Measurements from ENCODE around the gene CACNA1D. TPM values are rescaled to one million over a fixed set of nuclear protein-coding genes. Genes with fewer than 3 reads are reported as not detected.

CACNA1D gene
- total RNA-seq, 1 experiment from 2014 or later: 1.1 TPM

DNA sequence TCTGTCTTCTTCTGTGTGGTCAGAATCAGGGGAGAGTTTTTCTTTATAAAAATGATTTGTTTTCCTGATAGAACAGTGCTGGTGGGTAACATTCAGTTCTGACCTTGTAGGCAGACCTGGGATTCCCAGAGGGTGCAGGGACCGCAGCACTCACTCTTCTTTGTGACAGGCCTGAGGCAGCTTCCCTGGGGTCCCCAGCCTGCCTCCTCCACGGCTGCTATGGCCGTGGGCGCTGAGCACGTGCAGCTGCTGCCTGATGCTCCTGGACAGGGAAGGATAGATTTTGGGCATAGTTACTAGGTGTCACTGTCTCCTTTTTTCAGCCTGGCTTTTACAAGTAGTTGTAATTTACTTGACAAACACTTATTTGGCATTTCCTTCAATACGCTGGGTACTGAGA, 39.1 kb downstream of the CACNA1D start:
- TF ChIP-seq CEBPB (IDR thresholded peaks at IDR 0.05; ENCODE audit: low read depth) (no peak), RAD21 (IDR thresholded peaks at IDR 0.05; ENCODE audit: low read depth) (no peak), SIN3A (IDR thresholded peaks at IDR 0.05; ENCODE audit: low read depth) (no peak), ZNF274 (IDR thresholded peaks at IDR 0.05; ENCODE audit: low read depth, low read length) (no peak), ZFX (IDR thresholded peaks at IDR 0.05) (no peak), ELF1 (IDR thresholded peaks at IDR 0.05; ENCODE audit: borderline replicate concordance, low read depth) (no peak), FOSL1 (IDR thresholded peaks at IDR 0.05; ENCODE audit: low read depth) (no peak), ATF3 (IDR thresholded peaks at IDR 0.05) (no peak), YY1 (IDR thresholded peaks at IDR 0.05; ENCODE audit: extremely low read depth, insufficient replicate concordance, low read depth, low read length) (no peak), SRF (IDR thresholded peaks at IDR 0.05; ENCODE audit: low read depth) (no peak), JUND (IDR thresholded peaks at IDR 0.05) (no peak), POLR2A (IDR thresholded peaks at IDR 0.05; ENCODE audit: borderline replicate concordance, extremely low read depth, insufficient read depth, insufficient read length) (no peak)
- TF ChIP-seq, protein P1, sequence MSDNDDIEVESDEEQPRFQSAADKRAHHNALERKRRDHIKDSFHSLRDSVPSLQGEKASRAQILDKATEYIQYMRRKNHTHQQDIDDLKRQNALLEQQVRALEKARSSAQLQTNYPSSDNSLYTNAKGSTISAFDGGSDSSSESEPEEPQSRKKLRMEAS (IDR thresholded peaks at IDR 0.05): no peak
- TF ChIP-seq, protein P2, sequence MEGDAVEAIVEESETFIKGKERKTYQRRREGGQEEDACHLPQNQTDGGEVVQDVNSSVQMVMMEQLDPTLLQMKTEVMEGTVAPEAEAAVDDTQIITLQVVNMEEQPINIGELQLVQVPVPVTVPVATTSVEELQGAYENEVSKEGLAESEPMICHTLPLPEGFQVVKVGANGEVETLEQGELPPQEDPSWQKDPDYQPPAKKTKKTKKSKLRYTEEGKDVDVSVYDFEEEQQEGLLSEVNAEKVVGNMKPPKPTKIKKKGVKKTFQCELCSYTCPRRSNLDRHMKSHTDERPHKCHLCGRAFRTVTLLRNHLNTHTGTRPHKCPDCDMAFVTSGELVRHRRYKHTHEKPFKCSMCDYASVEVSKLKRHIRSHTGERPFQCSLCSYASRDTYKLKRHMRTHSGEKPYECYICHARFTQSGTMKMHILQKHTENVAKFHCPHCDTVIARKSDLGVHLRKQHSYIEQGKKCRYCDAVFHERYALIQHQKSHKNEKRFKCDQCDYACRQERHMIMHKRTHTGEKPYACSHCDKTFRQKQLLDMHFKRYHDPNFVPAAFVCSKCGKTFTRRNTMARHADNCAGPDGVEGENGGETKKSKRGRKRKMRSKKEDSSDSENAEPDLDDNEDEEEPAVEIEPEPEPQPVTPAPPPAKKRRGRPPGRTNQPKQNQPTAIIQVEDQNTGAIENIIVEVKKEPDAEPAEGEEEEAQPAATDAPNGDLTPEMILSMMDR (IDR thresholded peaks at IDR 0.05 in 2 of 3, conservative IDR thresholded peaks at IDR 0.05 in 1 of 3; ENCODE audit: borderline replicate concordance in 1 of 3, insufficient read depth in 1 of 3, low read depth in 2 of 3, low read length in 2 of 3): no peak
- no peaks in the 10 kb centered on the region for H3K9me2 ChIP-seq (ENCODE audit: insufficient read depth)
- no peaks in the 10 kb centered on the region for H3K36me3 ChIP-seq (ENCODE audit: control insufficient read depth in 1 of 2, insufficient read depth in 2 of 2, low read length in 2 of 2)
- no peaks in the 10 kb centered on the region for H3K9me3 ChIP-seq (ENCODE audit: control insufficient read depth in 1 of 2, insufficient read depth in 1 of 2, low read depth in 1 of 2, low read length in 2 of 2)
- H3K27me3 ChIP-seq (ENCODE audit: insufficient read depth, low read length): peaks cover 15% of the 10 kb centered on the region
- H3K4me1 ChIP-seq (ENCODE audit: control insufficient read depth in 1 of 2, insufficient read depth in 2 of 2, low read length in 2 of 2): no peaks in the 10 kb centered on the region
- no peaks in the 10 kb centered on the region for H4K20me1 ChIP-seq (ENCODE audit: insufficient read depth)
- no peak overlapping the region for H3K4me3 ChIP-seq (replicated peaks in 1 of 2; ENCODE audit: low read depth in 1 of 2, low read length in 2 of 2)
- RAD21 ChIA-PET (ENCODE audit: low non-redundant PET in 1 of 2, low total read pairs in 2 of 2, uncharacterized antibody in 2 of 2, unreplicated experiment in 2 of 2): no interaction called here
- H2AFZ ChIP-seq (ENCODE audit: low read depth, low read length, poor library complexity, severe bottlenecking): no peak overlapping the region
- intact Hi-C loops (cut with micrococcal nuclease): no loop called here
- no peaks in the 10 kb centered on the region for H3K79me2 ChIP-seq (ENCODE audit: insufficient read depth, low read length)
- BruUV-seq (replicated peaks): no TSS peak
- H3K27ac ChIP-seq (ENCODE audit: low read depth, low read length): no peak overlapping the region
- ATAC-seq (no peak), DNase-seq (ENCODE audit: low read depth, low spot score) (no peak)
- POLR2A ChIA-PET: no interaction called here
- H3K9ac ChIP-seq (ENCODE audit: low read length): no peak overlapping the region
- CTCF ChIA-PET: no interaction called here
- H3K4me2 ChIP-seq (ENCODE audit: low read length): no peak overlapping the region

Data from HCT116 (cell line).